GM11168 (cell line): Measurements from ENCODE around the gene DIO1.

Source experiments
- in situ Hi-C: fragments of 300-500 bp; cut with MboI; formaldehyde crosslinking; loops from one replicate; pipeline ENCODE4 v1.12.0; 2022; ENCODE audit warnings: low sequenced_read_pairs; ENCODE audit not compliant: unreplicated experiment

The DIO1 gene

DNA sequence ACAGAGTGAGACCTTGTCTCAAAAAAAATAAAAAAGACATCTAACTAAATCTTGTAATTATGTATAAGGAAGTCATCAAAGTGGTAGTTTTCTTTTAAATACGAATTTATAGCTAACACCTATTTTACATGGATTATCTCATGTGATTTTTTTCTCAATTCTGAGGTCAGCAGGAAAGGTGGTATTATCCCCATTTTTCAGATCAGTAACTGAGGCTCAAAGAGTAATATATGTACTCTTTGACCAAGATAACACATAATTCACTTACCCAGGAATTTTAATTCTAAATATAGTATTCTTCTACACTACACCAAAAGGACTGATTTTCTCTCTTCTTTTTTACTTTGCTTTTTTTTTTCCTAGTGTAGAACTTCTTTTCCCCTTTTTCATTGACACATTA is 42.4 kb downstream of the DIO1 start:
- in situ Hi-C loops: no loop called here

DNA sequence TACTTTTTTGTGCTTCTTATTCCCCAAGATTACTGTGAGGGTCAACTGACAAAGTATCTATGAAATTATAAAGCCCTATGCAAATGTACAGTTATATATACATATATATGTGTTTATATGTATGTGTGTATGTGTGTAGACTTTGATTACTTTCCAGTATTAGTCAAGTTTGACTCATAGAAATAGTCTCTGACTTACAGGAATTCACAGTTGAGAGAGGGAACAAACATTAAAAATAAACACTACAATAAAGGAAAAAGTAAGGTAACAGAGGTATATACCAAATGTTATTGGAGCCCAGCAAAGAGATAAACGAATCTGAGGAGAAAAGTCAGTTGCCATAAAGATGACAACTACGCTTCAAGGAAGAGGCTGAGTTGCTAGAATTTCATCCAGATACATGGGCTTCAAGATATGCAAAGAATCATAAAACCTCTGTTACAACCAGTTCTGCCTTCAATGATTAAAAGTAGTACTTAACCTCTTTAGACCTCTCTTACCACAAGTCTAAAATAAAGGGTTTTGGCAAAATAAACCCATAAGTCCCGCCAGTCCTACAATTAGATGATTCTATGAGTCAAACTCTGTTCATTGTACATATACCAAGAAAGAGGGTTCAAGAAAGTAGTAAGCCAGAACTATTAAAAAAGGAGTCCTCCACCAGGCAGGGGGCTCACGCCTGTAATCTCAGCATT is 44.3 kb downstream of the DIO1 start:
- in situ Hi-C loops: no loop called here

GRCh38 chr1:53942127-53942957 is 48.4 kb downstream of the DIO1 start:
- in situ Hi-C loops: no loop called here

DNA sequence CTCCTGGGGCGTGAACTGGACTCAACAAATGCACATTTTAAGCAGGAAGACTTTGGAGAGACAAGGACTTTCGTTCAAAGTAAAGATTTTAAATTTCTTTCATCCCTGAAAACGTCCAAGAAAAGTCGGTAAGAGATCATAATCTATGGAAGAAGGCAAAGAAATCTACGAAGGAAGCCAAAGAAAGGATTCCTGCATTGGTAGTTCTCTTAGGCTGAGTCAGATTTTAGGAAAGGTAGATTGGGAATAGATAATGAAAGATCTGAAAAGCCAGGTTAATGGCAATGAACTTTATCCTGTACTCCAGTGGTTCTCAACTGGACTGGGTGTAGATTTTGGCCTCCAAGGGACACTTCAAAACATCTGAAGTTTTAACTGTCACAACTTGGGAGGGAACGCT is 49.1 kb downstream of the DIO1 start:
- in situ Hi-C loops: no loop called here

GRCh38 chr1:53943490-53944043 is 49.6 kb downstream of the DIO1 start:
- in situ Hi-C loops: no loop called here

DNA sequence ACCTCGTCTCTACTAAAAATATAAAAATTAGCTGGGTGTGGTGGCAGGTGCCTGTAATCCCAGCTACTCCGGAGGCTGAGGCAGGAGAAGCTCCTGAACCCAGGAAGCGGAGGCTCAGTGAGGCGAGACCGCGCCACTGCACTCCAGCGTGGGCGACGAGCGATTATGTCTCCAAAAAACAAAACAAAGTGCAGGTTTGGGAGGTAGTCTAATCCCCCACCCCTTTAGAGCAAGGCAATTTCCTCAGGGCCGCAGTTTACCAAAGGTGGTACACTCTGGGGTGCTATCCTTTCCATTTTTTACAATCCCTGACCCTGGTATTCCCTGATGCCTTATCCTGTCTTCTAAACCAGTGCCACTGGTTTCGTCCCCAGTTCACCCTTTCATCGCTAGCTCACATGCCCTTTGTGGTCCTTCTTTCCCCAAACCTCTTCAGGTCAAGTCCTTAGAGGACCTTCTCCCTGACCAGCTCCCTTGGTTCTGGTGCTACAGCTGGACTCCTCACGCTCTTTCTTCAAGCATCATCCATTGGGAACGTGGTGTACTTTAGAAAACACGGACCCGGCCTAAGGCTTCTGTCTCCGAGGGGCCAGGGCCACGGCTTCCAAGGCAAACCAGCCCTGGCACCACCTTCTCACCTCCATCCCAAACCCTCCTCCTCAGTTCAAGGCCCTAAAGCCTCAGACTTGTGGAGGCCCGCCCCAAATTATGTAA is 50.6 kb downstream of the DIO1 start:
- in situ Hi-C loops: no loop called here

DNA sequence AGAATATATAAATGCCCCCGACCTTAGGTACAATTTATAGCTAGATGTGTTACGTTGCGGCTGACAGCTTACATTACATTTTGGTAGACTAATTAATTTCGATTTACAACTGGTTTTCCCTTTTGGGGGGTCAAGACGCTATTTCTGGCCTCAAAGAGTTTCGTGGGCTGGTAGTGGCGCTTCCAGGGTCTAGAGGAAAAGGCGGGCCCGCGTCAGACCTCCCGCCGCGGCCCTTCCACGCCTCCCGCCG is 51.1 kb downstream of the DIO1 start:
- in situ Hi-C loops: no loop called here

DNA sequence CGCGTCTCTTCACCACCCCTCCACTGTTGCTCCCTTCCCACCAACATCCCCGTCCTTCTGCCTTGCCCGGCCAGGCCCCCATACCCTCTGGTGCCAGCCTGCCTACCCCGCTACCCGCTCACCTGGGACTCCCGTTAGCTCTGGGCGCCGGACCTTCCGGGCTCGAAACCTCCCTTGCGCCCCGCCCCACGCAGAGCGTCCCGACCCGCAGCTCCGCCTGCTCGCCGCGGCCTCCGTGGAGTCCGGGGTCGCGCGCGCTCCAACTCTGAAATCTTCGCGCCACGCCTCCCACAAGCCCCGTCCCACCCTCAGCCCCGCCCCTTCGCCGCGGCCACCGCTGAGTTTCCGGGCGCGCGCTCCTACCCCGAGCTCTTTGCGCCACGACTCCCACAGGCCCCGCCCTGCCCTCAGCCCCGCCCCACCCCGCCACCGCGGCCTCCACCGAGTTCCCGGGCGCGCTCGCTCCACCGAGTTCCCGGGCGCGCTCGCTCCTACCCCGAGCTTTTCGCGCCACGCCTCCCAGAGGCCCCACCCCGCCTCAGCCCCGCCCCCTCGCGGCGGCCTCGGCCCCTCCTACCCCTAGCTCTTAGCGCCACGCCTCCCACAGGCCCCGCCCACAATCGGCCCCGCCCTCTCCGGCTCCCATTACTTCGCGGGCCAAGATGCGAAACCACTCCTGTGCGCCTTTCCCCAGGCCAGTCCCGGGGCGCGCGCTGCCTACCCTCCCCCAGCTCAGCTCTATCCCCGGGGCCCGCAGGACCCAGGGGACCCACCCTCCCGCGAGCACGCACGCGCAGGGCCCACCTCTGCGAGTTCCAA is 51.7 kb downstream of the DIO1 start, which contains the start of gene IFT25:
IFT25 (minus strand) TSS at position 267 of the 819 bp plus-strand sequence. CDS start 5,617 bp downstream, outside the sequence.
- in situ Hi-C loops: no loop called here

GRCh38 chr1:53946252-53947171 is 52.5 kb downstream of the DIO1 start, which contains the start of gene LRRC42:
Gene LRRC42, plus strand, starts transcription at chr1:53946350. Its CDS starts 5,650 bp downstream, at chr1:53952000.
- in situ Hi-C loops: no loop called here

DNA sequence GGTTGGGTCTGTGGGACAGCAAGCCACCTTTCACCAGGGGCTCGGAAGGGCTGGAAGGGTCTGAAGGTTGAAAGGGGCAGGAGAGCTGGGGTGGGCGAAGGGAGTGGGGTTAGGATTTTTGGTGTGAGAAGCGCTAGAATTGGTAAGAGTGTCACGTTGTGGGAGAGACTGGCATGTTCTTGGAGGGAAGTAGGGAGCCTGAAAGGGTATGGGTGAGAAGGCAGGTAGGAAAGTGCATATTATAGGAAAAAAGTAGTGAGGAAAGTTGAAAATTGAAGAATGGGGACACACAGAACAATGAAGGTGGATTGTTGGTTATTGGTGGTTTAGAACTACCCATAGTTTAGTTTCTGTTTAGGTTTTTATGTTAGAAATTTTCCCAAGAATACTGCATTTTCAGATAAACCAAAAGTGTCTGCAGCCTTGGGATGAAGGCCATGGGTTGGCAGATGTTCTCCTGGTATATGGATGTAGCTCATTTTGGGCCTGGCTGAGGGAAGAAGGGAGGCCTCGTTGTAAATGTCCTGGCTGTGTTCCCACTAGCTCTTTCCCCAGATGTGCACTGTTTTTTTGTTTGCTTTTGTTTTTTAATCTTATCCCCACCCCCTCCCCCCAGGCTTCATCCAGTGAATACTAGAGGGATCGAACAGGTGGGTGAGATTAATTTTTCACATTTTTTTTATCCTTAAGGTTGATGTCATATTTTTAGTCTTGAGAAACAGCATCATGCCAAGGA is 53.4 kb downstream of the DIO1 start:
- in situ Hi-C loops: no loop called here

- in situ Hi-C loops: no loop called here
These were observed 54.3 kb downstream of the DIO1 start for GRCh38 chr1:53948291-53948690.

DNA sequence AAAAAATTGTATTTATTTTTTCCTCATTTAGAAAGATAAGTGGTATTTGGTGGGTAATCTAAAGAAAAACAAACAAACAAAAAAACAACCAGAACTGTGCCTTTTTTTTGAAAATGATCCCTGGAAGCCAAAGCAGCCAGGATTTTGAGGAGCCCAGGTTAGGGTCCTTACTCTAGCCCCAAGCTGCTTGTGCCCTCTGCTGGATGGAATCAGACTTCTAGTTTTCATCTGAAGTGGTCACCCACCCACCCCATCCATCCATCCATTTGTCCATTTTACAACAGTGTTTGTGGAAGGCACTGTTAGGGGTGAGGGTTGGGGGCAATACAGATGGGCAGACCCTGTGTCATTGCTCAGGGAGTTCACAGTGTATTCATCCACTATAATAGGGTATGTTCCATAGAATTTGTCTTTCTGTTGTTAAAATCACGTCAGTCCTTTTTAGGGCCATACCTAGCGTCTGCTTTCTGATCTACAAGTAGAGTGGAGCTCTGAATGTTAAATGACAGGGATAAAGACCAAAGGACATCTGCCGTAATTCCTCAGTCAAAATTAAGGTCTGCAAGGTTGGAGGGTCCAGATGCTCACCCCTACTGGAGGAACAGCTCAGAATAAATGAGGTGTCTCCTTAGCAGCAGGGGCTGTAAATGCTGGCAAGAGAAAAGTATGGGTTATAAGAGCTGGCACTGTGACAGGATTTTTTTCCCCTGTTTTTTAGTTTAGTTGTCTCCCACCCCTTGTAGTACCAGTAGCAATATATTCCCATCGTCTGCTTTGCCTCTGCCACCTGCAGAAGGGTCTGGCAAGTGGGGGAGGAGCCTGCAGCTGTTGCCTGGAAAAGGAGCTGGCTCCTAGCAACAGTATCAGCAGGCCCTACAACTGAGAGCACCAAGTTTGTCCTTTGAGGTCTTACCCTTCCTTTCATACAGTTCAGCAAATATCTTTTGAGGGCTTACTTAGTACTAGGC is 55.3 kb downstream of the DIO1 start:
- in situ Hi-C loops: no loop called here

DNA sequence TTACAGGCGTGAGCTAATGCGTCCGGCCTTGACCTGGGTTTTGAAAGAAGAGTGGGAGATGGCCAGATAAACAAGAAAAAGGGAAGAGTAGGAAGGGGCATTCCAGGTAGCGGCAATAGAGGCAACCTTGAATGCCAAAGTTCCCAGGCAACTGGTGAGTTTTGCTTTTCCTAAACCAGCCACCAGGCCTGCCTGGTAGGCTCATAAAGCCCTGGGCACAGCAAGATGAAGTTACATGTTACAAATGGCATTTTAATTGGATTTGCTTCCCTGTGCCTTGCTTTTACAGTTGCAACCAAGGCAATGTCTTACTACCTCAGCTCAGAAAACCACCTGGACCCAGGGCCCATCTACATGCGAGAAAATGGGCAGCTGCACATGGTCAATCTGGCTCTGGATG is 57.7 kb downstream of the DIO1 start:
- in situ Hi-C loops: no loop called here

DNA sequence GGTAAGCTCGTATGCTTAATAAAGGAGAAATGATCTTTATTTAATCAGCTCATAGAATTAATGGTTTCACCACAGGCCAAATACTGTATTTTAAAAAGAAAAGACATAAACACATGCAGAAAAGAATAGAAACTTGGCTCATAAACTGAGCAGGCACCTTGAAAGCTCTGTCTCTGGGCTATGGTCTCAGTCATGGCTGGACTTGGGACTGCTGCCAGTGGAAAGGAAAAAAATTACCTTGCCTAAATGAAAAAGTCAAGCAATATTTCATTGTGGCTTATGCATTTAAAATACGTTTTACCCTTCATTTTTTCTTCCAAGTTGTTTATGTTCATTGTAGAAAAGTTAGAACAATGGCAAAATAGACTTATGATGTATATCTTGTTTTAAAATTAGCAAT is 60.1 kb downstream of the DIO1 start:
- in situ Hi-C loops: no loop called here

GRCh38 chr1:53956308-53957168 is 62.6 kb downstream of the DIO1 start:
- in situ Hi-C loops: loop anchor here (5.0 kb wide), 1 partner anchor 89 kb away; no protein-coding TSS in a partner anchor

GRCh38 chr1:53957194-53957818 is 63.3 kb downstream of the DIO1 start:
- in situ Hi-C loops: loop anchor here (5.0 kb wide), 1 partner anchor 90 kb away; no protein-coding TSS in a partner anchor
